Nucleus accumbens (tissue), 56 donors: Measurements from ENCODE around the gene TNFSF12.

Experiments used
- DNase-seq, 56 donors: peaks; one replicate each; lab custom pipeline; 2025; lab: John Stamatoyannopoulos, UW

The TNFSF12 gene

DNA sequence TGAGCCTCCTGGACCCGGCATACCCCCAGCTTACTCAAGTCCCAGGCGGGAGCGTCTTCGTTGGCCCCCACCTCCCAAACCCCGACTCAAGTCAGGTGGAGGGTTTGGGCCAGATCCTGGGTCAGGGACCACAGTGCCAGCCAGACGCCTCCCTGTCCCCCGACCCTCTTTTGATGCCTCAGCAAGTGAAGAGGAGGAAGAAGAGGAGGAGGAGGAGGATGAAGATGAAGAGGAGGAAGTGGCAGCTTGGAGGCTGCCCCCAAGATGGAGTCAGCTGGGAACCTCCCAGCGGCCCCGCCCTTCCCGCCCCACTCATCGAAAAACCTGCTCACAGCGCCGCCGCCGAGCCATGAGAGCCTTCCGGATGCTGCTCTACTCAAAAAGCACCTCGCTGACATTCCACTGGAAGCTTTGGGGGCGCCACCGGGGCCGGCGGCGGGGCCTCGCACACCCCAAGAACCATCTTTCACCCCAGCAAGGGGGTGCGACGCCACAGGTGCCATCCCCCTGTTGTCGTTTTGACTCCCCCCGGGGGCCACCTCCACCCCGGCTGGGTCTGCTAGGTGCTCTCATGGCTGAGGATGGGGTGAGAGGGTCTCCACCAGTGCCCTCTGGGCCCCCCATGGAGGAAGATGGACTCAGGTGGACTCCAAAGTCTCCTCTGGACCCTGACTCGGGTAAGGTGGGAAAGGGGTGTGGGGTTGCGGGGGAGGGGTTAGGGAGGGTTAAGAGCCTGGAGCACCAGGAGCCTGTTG, 14.4 kb downstream of the TNFSF12 start:
- no peak for DNase-seq

DNA sequence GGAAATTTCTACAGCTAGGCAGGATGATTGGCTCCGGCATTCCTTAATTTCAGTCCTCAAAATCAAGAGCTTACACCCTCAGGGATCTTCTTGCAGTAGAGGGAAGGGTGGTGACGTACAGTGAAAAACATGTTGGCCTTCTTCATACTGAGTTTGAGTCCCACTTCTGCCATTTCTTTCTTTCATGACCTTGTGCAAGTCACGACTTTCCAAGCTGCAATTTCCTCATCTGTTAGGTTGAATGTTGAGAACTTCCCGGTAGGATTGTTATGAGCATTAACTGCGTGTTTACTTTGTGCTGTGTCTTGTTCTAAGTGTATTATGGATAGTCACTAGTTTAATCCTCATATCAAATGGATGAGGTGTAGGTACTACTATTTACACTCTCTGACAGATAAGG, 20.7 kb downstream of the TNFSF12 start:
- no peak for DNase-seq

DNA sequence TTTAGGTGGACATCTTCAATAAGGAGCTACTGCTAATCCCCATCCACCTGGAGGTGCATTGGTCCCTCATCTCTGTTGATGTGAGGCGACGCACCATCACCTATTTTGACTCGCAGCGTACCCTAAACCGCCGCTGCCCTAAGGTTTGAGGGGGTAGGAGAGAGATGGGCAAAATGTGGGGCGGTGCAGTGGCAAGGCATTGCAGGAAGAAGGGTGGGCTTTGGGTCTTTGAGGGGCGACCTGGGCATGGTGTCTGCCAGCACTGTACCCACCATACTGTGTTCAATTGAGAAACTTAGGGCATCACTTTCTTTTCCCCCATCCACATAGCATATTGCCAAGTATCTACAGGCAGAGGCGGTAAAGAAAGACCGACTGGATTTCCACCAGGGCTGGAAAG, 21.5 kb downstream of the TNFSF12 start:
- DNase-seq: no peak

GRCh38 chr17:7572338-7572587, 23.4 kb downstream of the TNFSF12 start:
- no peak for DNase-seq

- peak; percentile 92 to 100 (median 99) for DNase-seq
Measured at GRCh38 chr17:7572588-7573323, 23.9 kb downstream of the TNFSF12 start.

- DNase-seq: peak in 54 of 56 donors; percentile 56 to 93 (median 84)
Measured at GRCh38 chr17:7573324-7574080, 24.6 kb downstream of the TNFSF12 start.

DNA sequence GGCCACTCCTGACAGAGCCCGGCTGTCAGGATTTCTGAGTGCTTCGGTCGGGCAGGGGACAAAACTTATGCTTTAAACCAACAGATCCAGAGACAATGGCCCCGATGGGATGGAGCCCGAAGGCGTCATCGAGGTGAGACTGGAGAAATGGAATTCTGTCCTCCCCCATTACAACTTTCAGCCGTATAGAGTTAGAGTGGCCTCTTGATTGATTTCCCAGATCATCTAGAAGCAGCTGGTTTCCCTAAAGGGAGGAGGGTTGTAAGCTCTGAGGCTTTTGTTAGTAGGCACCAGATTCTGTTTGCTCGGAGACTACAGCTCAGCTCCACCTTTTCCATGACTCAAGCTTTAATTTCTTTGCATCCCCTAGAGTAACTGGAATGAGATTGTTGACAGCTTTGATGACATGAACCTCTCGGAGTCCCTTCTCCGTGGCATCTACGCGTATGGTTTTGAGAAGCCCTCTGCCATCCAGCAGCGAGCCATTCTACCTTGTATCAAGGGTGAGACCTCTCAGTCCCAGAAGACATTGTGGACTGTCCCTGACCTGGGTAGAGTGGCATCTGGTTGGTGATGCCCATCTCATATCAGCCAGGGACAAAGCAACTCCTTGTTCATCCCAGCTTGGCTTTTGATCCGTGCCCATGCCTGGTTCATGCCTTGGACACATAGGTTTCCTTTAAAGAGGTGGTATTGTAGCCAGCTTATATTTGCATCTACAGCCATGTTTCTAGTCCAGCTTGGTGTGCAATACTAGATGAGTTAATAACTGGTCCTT, 25.5 kb downstream of the TNFSF12 start:
- no peak for DNase-seq

DNA sequence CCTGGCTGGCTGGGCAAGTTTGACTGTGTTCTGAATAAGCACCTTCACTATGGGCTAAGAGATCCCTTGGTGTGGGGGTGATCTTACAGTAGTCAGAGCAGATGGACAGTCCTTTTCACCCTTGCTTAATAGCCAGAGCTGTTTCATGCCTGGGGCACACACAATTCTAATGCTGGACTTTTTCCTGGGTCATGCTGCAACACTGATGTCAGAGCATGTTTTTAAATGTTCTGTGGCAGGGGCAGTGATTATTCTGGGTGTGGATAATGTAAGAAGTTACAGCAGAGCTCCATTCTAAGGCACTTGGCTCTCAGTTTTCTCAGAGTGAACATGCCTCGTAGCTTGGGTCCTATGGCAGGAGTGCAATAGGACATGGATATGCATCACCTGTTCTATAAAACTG, 26.6 kb downstream of the TNFSF12 start:
- no peak for DNase-seq

- no peak for DNase-seq
Measured at GRCh38 chr17:7575959-7576358, 27.1 kb downstream of the TNFSF12 start.

DNA sequence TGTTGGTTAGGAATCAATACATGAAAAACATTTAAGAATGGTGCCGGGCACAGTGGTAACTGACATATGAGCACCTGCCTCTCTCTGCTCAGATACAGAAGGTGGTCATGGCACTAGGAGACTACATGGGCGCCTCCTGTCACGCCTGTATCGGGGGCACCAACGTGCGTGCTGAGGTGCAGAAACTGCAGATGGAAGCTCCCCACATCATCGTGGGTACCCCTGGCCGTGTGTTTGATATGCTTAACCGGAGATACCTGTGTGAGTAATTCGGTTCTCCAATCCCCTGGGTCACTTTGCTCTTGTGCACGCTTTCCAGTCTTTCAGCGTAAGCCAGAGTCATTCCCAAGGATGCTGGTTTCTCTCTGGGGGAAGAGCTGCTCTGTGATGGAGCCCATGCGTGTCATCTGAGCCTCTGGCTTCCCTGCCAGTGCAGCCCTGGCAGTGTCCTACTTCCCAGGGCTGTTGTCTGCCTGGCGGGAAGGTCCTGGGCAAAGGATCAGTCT, 27.6 kb downstream of the TNFSF12 start:
- no peak for DNase-seq

DNA sequence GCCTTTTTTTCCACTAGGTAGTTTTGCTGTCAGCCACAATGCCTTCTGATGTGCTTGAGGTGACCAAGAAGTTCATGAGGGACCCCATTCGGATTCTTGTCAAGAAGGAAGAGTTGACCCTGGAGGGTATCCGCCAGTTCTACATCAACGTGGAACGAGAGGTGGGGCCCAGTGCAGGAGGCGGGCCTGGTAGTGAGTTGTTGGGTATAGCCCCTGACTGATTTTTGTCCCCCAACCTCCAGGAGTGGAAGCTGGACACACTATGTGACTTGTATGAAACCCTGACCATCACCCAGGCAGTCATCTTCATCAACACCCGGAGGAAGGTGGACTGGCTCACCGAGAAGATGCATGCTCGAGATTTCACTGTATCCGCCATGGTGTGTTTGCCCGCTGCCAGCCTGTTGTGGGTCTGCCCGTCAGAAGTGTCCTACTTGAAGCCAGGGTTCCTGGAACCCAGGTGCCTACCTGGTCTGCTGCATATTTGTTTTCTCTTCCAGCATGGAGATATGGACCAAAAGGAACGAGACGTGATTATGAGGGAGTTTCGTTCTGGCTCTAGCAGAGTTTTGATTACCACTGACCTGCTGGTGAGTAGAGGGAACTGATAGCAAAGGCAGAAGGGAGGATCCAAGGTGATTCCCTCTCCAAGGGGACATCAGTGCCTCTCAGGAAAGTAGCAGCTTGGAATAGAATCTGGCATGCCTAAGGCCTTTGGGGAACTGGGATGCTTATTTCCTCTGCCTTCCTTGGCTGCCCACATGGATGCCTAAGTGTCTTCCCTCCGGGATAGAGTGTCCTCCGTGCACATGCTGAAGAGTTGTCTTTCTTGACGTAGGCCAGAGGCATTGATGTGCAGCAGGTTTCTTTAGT, 28.7 kb downstream of the TNFSF12 start:
- DNase-seq: no peak

DNA sequence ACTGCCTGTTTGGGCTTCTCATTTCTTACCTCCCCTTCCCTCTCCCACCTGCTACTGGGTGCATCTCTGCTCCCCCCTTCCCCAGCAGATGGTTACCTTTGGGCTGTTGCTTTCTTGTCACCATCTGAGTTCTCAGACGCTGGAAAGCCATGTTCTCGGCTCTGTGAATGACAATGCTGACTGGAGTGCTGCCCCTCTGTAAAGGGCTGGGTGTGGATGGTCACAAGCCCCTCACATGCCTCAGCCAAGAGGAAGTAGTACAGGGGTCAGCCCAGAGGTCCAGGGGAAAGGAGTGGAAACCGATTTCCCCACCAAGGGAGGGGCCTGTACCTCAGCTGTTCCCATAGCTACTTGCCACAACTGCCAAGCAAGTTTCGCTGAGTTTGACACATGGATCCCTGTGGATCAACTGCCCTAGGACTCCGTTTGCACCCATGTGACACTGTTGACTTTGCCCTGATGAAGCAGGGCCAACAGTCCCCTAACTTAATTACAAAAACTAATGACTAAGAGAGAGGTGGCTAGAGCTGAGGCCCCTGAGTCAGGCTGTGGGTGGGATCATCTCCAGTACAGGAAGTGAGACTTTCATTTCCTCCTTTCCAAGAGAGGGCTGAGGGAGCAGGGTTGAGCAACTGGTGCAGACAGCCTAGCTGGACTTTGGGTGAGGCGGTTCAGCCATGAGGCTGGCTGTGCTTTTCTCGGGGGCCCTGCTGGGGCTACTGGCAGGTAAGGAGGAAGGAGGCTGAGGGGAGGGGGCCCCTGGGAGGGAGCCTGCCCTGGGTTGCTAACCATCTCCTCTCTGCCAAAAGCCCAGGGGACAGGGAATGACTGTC, 30.4 kb downstream of the TNFSF12 start, which contains the start of gene CD68:
TSS of gene CD68 (plus strand) at position 638 of the 833 bp plus-strand sequence. CDS start at position 678, 40 bp downstream.
- DNase-seq: peak in 20 of 56 donors; percentile 26 to 75 (median 46)

DNA sequence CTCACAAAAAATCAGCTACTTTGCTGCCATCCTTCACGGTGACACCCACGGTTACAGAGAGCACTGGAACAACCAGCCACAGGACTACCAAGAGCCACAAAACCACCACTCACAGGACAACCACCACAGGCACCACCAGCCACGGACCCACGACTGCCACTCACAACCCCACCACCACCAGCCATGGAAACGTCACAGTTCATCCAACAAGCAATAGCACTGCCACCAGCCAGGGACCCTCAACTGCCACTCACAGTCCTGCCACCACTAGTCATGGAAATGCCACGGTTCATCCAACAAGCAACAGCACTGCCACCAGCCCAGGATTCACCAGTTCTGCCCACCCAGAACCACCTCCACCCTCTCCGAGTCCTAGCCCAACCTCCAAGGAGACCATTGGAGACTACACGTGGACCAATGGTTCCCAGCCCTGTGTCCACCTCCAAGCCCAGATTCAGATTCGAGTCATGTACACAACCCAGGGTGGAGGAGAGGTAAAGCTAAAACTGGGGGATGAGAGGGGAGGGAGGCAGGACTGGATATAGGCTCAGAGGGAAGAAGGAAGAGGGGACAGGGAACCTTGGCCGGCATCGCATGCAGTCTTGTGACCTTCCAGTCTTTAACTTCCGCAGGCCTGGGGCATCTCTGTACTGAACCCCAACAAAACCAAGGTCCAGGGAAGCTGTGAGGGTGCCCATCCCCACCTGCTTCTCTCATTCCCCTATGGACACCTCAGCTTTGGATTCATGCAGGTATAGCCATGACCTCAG, 31.2 kb downstream of the TNFSF12 start:
- no peak for DNase-seq

- peak in 1 of 56 donors; percentile 12 for DNase-seq
Measured at GRCh38 chr17:7580604-7581575, 32.0 kb downstream of the TNFSF12 start.

GRCh38 chr17:7582396-7583252, 33.8 kb downstream of the TNFSF12 start:
- peak in 3 of 56 donors; percentile 45 to 63 (median 57) for DNase-seq
